HEK293T (cell line): ENCODE data around the gene DNAJC11.

ENCODE experiments used
- CTBP1 ChIP-seq: fragments of 450-650 bp; IDR thresholded peaks from 2 replicates; pipeline ENCODE4 v1.6.1; 2016; ENCODE audit warnings: borderline replicate concordance
- FOXK2 ChIP-seq: fragments of 450-650 bp; IDR thresholded peaks from 2 replicates; pipeline ENCODE4 v1.6.1; 2016; ENCODE audit warnings: mild to moderate bottlenecking
- HDGF ChIP-seq: fragments of 450-650 bp; IDR thresholded peaks from 2 replicates; pipeline ENCODE4 v1.6.1; 2017; ENCODE audit warnings: antibody characterized with exemption, borderline replicate concordance
- L3MBTL2 ChIP-seq: fragments of 450-650 bp; conservative IDR thresholded peaks from 2 replicates; pipeline ENCODE4 v1.6.1; 2016; ENCODE audit warnings: mild to moderate bottlenecking
- PKNOX1 ChIP-seq: fragments of 450-650 bp; IDR thresholded peaks from 2 replicates; pipeline ENCODE4 v1.6.1; 2016
- SUZ12 ChIP-seq: fragments of 450-650 bp; IDR thresholded peaks from 2 replicates; pipeline ENCODE4 v1.6.1; 2016; ENCODE audit warnings: mild to moderate bottlenecking

- TF ChIP-seq HDGF (no peak), SUZ12 (no peak), L3MBTL2 (no peak), PKNOX1 (no peak), CTBP1 (no peak), FOXK2 (no peak)
These were observed 15.3 kb downstream of the DNAJC11 start for GRCh38 chr1:6686294-6686693.
